ENCODE results near the gene OR52H1.
"Not testable (repeated sequence)": the region's sequence is repeated elsewhere in the genome, so short reads cannot be mapped to it uniquely, and the experiment has no call there.

DNA sequence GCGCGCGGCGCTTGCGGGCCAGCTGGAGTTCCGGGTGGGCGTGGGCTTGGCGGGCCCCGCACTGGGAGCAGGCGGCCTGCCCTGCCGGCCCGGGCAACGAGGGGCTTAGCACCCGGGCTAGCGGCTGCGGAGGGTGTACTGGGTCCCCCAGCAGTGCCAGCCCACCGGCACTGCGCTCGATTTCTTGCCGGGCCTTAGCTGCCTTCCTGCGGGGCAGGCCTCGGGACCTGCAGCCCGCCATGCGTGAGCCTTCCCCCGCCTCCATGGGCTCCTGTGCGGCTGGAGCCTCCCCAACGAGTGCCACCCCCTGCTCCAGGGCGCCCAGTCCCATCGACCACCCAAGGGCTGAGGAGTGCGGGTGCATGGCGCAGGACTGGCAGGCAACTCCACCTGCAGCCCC is 41.6 kb upstream of the OR52H1 start:
- TF ChIP-seq, protein P1, sequence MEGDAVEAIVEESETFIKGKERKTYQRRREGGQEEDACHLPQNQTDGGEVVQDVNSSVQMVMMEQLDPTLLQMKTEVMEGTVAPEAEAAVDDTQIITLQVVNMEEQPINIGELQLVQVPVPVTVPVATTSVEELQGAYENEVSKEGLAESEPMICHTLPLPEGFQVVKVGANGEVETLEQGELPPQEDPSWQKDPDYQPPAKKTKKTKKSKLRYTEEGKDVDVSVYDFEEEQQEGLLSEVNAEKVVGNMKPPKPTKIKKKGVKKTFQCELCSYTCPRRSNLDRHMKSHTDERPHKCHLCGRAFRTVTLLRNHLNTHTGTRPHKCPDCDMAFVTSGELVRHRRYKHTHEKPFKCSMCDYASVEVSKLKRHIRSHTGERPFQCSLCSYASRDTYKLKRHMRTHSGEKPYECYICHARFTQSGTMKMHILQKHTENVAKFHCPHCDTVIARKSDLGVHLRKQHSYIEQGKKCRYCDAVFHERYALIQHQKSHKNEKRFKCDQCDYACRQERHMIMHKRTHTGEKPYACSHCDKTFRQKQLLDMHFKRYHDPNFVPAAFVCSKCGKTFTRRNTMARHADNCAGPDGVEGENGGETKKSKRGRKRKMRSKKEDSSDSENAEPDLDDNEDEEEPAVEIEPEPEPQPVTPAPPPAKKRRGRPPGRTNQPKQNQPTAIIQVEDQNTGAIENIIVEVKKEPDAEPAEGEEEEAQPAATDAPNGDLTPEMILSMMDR (IDR thresholded peaks at IDR 0.05; ENCODE audit: extremely low read depth in 1 of 2, insufficient read depth in 1 of 2, low read depth in 1 of 2, low read length in 2 of 2), result not testable (repeated sequence)
- not testable (repeated sequence) for TF ChIP-seq POLR2AphosphoS5 (IDR thresholded peaks at IDR 0.05; ENCODE audit: insufficient read depth, low read depth, low read length); EZH2 (IDR thresholded peaks at IDR 0.05; ENCODE audit: borderline replicate concordance, low read depth, low read length, severe bottlenecking); POLR2A (IDR thresholded peaks at IDR 0.05; ENCODE audit: low read depth, low read length)
